Bronchial smooth muscle cell (primary cell): ENCODE measurements around the gene SLC22A3. TPM values are rescaled to one million over a fixed set of nuclear protein-coding genes. Genes with fewer than 3 reads are reported as not detected.

ENCODE experiments used
- total RNA-seq: library from RNA; depleted of rRNA; stranded (reverse); fragments of >200 nt; gene quantifications from 2 replicates; pipeline ENCODE4 v1.2.1, GENCODE V29; 2014

Gene SLC22A3, protein sequence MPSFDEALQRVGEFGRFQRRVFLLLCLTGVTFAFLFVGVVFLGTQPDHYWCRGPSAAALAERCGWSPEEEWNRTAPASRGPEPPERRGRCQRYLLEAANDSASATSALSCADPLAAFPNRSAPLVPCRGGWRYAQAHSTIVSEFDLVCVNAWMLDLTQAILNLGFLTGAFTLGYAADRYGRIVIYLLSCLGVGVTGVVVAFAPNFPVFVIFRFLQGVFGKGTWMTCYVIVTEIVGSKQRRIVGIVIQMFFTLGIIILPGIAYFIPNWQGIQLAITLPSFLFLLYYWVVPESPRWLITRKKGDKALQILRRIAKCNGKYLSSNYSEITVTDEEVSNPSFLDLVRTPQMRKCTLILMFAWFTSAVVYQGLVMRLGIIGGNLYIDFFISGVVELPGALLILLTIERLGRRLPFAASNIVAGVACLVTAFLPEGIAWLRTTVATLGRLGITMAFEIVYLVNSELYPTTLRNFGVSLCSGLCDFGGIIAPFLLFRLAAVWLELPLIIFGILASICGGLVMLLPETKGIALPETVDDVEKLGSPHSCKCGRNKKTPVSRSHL
- total RNA-seq, result under 0.01 and 0.09 TPM in 2 replicates

GRCh38 chr6:160348223-160349019, at the start of gene SLC22A3:
TSS of gene SLC22A3 (plus strand) at chr6:160348378. CDS start at chr6:160348420, 42 bp downstream.

Other genes with a start within 250 kb of the SLC22A3 start
- 0.60 and 1.1 TPM in 2 replicates for gene SLC22A1, start 226.6 kb upstream of the SLC22A3 start, total RNA-seq
- not detected in 2 replicates for gene SLC22A2, start 89.6 kb upstream of the SLC22A3 start, total RNA-seq